ENCODE measurements around the gene BBS9.

Gene BBS9

GRCh38 chr7:33127085-33127484, 2.3 kb upstream of the BBS9 start:
- no peak for DNase-seq (ENCODE audit: low spot score)

GRCh38 chr7:33128631-33128989, 754 bp upstream of the BBS9 start:
- no peak for DNase-seq (ENCODE audit: low spot score)

- DNase-seq (ENCODE audit: low spot score), result peak; percentile 38
Measured at GRCh38 chr7:33129806-33130153, 416 bp downstream of the BBS9 start.

- no peak for DNase-seq (ENCODE audit: low spot score)
Measured at GRCh38 chr7:33130184-33130583, 820 bp downstream of the BBS9 start.

GRCh38 chr7:33137103-33137502, 7.7 kb downstream of the BBS9 start:
- no peak for DNase-seq (ENCODE audit: low spot score)

GRCh38 chr7:33142585-33142984, 13.2 kb downstream of the BBS9 start:
- no peak for DNase-seq (ENCODE audit: low spot score)

GRCh38 chr7:33143996-33144718, 14.8 kb downstream of the BBS9 start:
- peak; percentile 24 for DNase-seq (ENCODE audit: low spot score)

GRCh38 chr7:33145156-33145555, 15.8 kb downstream of the BBS9 start:
- no peak for DNase-seq (ENCODE audit: low spot score)

GRCh38 chr7:33152087-33152486, 22.7 kb downstream of the BBS9 start:
- DNase-seq (ENCODE audit: low spot score), result no peak

- DNase-seq (ENCODE audit: low spot score), result no peak
Measured at GRCh38 chr7:33155811-33156210, 26.4 kb downstream of the BBS9 start.

GRCh38 chr7:33156441-33156840, 27.1 kb downstream of the BBS9 start:
- no peak for DNase-seq (ENCODE audit: low spot score)

GRCh38 chr7:33157311-33157710, 27.9 kb downstream of the BBS9 start:
- DNase-seq (ENCODE audit: low spot score), result peak; percentile 21

- no peak for DNase-seq (ENCODE audit: low spot score)
Measured at GRCh38 chr7:33157781-33158180, 28.4 kb downstream of the BBS9 start.

- DNase-seq (ENCODE audit: low spot score), result no peak
Measured at GRCh38 chr7:33177876-33178275, 48.5 kb downstream of the BBS9 start.

- no peak for DNase-seq (ENCODE audit: low spot score)
Measured at GRCh38 chr7:33179519-33179918, 50.2 kb downstream of the BBS9 start.

GRCh38 chr7:33183504-33183903, 54.1 kb downstream of the BBS9 start:
- DNase-seq (ENCODE audit: low spot score), result no peak

GRCh38 chr7:33184828-33185227, 55.5 kb downstream of the BBS9 start:
- no peak for DNase-seq (ENCODE audit: low spot score)

GRCh38 chr7:33185786-33186185, 56.4 kb downstream of the BBS9 start:
- peak; percentile 60 for DNase-seq (ENCODE audit: low spot score)

- no peak for DNase-seq (ENCODE audit: low spot score)
Measured at GRCh38 chr7:33186192-33186591, 56.8 kb downstream of the BBS9 start.

- no peak for DNase-seq (ENCODE audit: low spot score)
Measured at GRCh38 chr7:33190688-33191304, 61.4 kb downstream of the BBS9 start.

GRCh38 chr7:33191340-33191739, 62.0 kb downstream of the BBS9 start:
- no peak for DNase-seq (ENCODE audit: low spot score)

- DNase-seq (ENCODE audit: low spot score), result no peak
Measured at GRCh38 chr7:33192695-33193291, 63.4 kb downstream of the BBS9 start.

- no peak for DNase-seq (ENCODE audit: low spot score)
Measured at GRCh38 chr7:33193308-33193864, 64.0 kb downstream of the BBS9 start.
